ENCODE data around the gene YAF2.

DNA sequence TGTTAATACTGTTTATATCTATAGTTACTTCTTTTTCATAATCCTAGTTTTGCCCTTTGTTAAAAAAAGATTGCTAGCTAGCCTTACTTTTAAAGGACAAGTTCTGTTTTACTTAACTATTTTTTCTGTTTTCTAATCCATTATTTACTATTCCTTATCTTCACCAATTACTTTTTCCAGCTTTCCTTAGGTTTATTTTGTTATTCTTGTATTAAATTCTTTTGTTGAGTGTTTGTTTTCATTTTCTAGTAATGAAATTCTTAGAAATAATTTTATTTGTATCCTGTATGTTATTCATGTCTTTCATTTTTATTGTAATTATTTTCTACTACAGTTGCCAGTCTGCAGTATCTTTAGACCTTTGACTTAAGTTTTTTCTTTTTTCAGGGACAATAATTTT, 47.7 kb downstream of the YAF2 start:
- TF ChIP-seq, protein P1, sequence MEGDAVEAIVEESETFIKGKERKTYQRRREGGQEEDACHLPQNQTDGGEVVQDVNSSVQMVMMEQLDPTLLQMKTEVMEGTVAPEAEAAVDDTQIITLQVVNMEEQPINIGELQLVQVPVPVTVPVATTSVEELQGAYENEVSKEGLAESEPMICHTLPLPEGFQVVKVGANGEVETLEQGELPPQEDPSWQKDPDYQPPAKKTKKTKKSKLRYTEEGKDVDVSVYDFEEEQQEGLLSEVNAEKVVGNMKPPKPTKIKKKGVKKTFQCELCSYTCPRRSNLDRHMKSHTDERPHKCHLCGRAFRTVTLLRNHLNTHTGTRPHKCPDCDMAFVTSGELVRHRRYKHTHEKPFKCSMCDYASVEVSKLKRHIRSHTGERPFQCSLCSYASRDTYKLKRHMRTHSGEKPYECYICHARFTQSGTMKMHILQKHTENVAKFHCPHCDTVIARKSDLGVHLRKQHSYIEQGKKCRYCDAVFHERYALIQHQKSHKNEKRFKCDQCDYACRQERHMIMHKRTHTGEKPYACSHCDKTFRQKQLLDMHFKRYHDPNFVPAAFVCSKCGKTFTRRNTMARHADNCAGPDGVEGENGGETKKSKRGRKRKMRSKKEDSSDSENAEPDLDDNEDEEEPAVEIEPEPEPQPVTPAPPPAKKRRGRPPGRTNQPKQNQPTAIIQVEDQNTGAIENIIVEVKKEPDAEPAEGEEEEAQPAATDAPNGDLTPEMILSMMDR (IDR thresholded peaks at IDR 0.05; ENCODE audit: borderline replicate concordance, extremely low read depth, low read length, poor library complexity, severe bottlenecking), result no peak
- TF ChIP-seq EZH2 (IDR thresholded peaks at IDR 0.05; ENCODE audit: borderline replicate concordance, low read depth, low read length, severe bottlenecking), result no peak

Measured in DND-41 (cell line).